ENCODE results near the gene TINAG.

TINAG gene

DNA sequence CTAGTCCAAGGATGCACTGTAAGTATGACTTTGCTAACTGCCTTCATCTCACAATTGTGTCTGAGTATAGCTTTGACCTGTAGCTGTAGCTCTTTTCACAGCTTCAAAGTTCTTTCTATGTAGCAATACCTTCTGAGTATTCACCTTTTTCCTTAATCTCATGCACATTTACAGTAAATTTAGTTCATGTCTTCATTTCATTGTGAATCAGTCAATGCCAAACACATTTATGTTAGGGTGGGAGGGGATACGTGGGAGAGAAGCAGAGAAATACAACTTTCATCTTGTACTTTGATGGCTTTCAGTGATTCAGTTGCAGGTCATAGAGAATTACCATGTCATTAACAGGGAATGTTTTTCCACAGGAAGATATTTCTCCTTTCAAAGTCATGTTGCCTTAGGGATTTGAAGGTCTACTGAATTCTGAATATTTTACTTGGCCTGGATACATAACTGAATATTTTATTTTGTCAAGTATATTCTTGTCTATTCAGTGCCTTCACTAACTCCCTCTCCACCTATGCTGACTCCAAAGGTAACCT is 119.2 kb downstream of the TINAG start:
- DNase-seq (ENCODE audit: low read depth, low spot score): no peak

DNA sequence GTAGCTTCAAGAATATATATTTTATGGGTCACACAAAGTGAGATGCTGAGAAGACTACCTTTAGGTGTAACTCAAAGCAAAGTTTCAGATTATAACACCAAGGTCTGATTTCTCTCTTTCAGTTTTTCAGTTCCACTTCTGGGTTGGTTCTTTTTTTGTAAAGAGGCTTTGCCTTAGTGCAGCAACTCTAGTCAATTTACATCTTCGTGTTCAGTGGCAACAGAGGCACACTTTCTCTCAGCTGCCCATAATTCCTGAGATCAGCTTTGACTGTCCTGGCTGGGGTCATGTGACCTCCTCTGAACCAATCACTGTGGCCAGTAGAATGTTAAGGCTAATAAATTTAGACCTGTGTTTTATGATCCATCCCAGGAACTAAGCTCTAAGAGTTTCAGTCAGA is 120.2 kb downstream of the TINAG start:
- DNase-seq (ENCODE audit: low read depth, low spot score): no peak

DNA sequence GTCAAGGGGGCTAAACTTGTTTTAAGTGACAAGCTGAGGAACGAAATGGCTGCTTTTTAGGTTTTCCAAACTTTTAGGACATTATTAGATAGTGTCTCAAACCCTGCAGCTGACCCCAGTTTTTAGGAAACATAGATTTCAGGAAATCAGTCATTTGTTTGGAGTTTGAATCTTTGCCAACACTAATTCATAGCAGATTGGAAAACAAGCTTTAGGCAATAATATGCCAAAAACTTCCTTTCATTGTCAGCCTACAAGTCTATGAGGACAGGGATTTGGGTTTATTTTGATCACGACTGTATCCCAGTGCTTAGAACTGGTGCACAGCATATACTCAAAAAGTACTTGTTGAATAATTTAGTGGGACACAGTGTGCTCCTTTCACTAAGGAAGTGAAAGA is 123.2 kb downstream of the TINAG start:
- no peak for DNase-seq (ENCODE audit: low read depth, low spot score)
